M059J (cell line): ENCODE data around the gene TNS2. TPM values are rescaled to one million over a fixed set of nuclear protein-coding genes. Genes with fewer than 3 reads are reported as not detected.
"Not testable (repeated sequence)": the region's sequence is repeated elsewhere in the genome, so short reads cannot be mapped to it uniquely, and the experiment has no call there.

Experiments used
- DNase-seq: peaks from one replicate; pipeline ENCODE4 v3.0.0-alpha.2; 2012; ENCODE audit warnings: low read depth
- total RNA-seq: library from RNA; depleted of rRNA; stranded (reverse); fragments of >200 nt; shearing (Covaris generic); gene quantifications from 2 replicates; pipeline ENCODE4 v1.2.3, GENCODE V29; 2014; rRNA removed

The TNS2 gene
- total RNA-seq, 1 experiment from 2014 or later = 39.9 TPM

DNA sequence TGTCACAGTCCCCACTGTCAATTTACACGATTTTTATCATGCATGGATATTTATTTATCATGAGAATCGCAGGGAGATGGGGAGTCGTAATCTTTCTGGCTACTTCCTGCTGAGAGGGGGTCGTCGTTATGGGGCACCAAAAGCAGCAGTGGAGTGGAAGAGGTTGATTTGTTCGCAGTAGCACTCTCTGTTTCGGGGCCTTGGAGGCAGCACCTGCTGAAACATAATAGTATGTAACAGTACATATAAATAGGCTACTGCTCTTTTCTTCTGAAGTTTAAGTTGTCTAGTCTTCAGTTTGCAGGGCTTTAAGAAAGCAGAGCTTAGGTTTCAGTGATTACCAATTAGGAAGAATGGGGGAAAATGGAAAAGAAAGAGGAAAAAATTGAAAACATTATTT, 57.3 kb downstream of the TNS2 start:
- DNase-seq = no peak

DNA sequence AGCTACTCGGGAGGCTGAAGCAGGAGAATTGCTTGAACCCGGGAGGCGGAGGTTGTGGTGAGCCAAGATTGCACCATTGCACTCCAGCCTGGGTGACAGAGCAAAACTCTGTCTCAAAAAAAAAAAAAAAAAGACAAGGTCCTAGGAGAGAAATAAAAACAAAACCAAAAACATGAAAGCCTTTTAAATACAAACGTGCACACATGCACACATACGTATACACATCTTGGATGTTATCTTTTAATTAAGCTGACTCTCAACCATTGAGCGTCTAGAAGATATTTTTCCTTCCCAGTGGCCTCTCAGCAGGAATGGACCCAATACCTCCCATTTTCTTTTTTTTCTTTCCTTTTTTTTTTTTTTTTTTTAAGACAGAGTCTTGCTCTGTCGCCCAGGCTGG, 62.6 kb downstream of the TNS2 start:
- not testable (repeated sequence) for DNase-seq

DNA sequence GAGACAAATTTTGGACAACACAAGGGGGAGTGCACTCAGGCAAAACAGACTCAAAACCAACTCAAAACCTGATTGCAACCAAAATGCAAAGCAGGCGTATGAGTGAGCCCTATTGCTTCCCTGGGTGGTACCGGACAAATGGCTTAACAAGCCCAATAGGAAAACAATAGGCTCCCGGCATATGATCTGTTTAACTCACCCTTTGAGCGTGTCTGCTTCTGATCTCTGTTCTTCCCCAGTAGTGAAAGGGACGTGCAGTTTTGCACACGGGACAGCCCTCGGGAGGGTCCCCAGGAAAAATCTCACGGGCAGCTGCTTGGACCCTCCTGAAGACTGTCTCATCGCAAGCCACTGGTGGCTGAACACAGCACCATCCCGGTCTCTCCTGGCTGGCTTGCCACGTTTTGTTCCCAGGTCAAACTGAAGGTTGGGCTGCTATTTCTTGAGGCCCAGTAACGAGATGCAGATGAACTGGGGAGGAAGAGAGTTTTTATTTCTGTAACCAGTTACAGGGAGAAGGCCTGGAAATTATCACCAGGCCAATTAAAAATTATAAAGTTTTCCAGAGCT, 63.4 kb downstream of the TNS2 start:
- no peak for DNase-seq

DNA sequence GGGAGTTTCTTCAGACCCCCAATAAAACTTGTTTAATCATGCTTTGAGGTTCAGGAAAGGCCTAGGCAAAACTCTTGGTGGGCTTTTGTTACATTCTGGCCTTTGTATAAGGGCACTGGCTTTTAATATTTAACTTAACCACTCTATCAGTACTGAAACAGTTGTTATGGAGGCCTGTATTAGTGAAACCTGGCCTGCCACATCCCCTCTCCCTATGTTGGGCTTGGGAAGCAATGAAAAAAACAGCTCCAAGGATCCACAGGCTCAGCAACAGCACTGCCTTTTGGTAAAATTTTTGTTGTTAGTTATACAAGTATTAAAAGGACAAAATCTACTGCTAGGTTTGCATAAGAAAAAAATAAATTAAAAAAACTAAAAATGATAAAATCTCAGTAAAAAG, 64.1 kb downstream of the TNS2 start:
- no peak for DNase-seq

Other genes with a start within 250 kb of the TNS2 start
- gene KRT4, start 235.9 kb upstream of the TNS2 start, total RNA-seq = not detected in 2 replicates
- not detected in 2 replicates for gene KRT79, start 215.8 kb upstream of the TNS2 start, total RNA-seq
- 0.22 TPM in 1 of 2 replicates, not detected in the other for gene KRT78, start 201.1 kb upstream of the TNS2 start, total RNA-seq
- gene KRT8, start 145.0 kb upstream of the TNS2 start, total RNA-seq = 38.8 and 54.8 TPM in 2 replicates
- 643 and 924 TPM in 2 replicates for gene KRT18, start 100.9 kb upstream of the TNS2 start, total RNA-seq
- gene EIF4B, start 43.6 kb upstream of the TNS2 start, total RNA-seq = 248 and 279 TPM in 2 replicates
- 11.2 and 15.4 TPM in 2 replicates for gene SPRYD3, start 29.3 kb downstream of the TNS2 start, total RNA-seq
- 318 and 394 TPM in 2 replicates for gene IGFBP6, start 47.6 kb downstream of the TNS2 start, total RNA-seq
- gene SOAT2, start 53.4 kb downstream of the TNS2 start, total RNA-seq = 0.22 TPM in 1 of 2 replicates, not detected in the other
- gene ZNF740, start 130.7 kb downstream of the TNS2 start, total RNA-seq = 9.5 and 11.7 TPM in 2 replicates
- gene CSAD, start 130.9 kb downstream of the TNS2 start, total RNA-seq = 0.89 and 2.6 TPM in 2 replicates
- gene ITGB7, start 157.2 kb downstream of the TNS2 start, total RNA-seq = not detected in 2 replicates
- gene RARG, start 182.1 kb downstream of the TNS2 start, total RNA-seq = 16.7 and 22.1 TPM in 2 replicates
- gene ESPL1, start 218.2 kb downstream of the TNS2 start, total RNA-seq = 2.9 and 9.0 TPM in 2 replicates
- 404 and 498 TPM in 2 replicates for gene PFDN5, start 245.5 kb downstream of the TNS2 start, total RNA-seq
- 43.6 and 53.1 TPM in 2 replicates for gene MYG1, start 249.6 kb downstream of the TNS2 start, total RNA-seq